Cerebellar cortex (tissue), 1 donor: ENCODE measurements around the gene ERN1.
"Not testable (repeated sequence)": the region's sequence is repeated elsewhere in the genome, so short reads cannot be mapped to it uniquely, and the experiment has no call there.

Experiments
- DNase-seq: peaks from one replicate; pipeline ENCODE4 v3.0.0-alpha.2; 2015; ENCODE audit warnings: low spot score

ERN1 gene

DNA sequence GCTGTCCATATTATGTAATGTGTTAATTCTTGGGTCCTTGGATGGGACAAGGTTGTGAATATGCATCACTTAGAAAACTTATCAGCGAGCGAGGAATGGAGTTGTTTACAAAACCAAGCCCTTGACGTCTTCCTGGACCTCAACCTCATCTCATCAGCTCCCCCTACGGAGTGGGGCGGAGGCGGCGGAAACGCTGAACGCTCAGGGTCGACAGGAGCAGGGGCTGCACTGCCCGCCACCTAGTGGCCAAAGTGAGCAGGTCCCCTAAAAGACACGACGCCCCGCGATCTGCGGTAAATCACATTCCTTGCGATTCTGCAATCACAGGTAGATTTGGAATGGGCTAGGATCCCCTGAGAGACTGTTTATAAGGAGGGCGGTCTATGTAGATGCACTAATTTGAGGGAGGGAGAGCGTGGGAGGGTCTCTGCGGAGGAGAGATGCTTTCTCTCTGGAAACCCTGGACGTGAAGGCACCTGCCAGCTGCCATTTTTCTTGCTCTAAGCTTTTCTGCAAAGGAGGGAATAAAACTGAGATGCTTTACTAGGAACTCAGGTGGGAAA is 104.1 kb downstream of the ERN1 start:
- DNase-seq = peak; percentile 58

- no peak for DNase-seq
These were observed 104.9 kb downstream of the ERN1 start for GRCh38 chr17:64024781-64025731.

DNA sequence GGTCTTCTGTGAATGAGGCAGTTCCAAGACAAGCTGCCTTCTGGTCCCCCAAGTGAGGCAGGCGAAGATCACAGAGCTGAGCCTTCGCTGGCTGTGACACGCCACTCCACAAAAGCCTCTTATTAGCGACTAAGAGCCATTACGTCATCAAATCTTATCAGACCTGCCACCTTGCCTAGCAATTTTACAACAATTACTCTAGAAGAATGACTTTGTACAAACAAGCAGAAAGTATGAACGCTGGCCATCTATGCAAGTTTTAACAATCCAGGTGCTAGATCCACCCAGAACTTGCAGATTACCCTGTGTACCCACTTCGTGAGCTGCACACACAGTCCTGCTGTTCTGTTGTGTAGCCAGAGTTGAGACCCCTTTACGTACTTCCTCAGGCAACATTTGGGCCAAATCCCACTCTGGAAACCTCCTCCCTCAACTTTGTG is 105.7 kb downstream of the ERN1 start:
- no peak for DNase-seq

DNA sequence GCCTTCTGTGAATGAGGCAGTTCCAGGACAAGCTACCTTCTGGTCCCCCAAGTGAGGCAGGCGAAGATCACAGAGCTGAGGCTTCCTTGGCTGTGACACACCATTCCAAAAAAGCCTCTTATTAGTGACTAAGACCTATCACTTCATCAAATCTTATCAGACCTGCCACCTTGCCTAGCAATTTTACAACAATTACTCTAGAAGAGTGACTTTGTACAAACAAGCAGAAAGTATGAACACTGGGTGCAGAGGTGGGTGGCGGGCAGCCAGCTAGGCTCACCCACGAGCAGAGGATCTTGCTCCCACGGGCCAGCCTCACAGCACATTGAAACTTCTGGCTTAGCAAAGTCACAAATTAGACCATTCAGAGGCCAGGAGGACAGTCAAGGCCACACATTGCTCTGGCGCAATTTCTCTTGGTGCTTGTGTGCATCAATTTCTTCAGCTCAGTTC is 107.3 kb downstream of the ERN1 start:
- DNase-seq = no peak

DNA sequence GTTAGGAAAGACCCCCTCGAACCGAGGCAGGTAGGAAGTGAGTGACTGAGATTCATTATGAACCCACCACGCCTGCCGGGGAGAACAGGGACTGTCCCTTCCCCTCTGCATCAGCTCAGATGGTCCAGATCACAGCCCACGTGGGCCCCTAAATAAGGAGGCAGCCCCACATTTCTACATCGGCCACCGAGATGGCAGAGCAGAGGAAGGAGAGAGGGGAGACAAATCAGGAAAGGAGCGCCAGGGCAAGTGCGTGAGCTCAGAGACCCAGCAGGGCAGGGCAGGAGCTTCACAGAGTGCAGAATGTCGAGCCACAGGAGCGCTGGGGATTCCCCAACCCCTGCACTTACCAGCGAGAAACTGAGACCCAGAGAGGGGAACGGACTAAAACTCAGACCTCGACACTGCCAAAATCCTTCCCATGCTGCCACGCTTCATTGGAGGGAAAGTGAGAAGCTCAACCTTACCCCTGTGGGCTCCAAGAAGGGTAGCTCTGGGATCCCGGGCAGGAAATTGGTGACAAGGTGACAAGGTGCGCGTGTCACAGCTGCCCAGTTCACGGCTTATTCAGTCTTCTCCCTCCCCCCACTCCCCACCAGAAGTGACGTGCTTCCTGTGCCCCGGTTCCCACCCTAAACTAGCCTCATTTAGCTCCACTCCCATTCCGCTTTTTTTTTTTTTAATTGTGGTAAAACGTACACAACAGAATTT is 109.7 kb downstream of the ERN1 start, which contains the start of gene ICAM2:
Gene ICAM2 (minus strand): TSS at position 578 of the 711 bp plus-strand sequence. CDS start 13,942 bp downstream, outside the sequence.
- DNase-seq = no peak

- DNase-seq = not testable (repeated sequence)
These were observed 110.4 kb downstream of the ERN1 start for GRCh38 chr17:64019551-64019961.

DNA sequence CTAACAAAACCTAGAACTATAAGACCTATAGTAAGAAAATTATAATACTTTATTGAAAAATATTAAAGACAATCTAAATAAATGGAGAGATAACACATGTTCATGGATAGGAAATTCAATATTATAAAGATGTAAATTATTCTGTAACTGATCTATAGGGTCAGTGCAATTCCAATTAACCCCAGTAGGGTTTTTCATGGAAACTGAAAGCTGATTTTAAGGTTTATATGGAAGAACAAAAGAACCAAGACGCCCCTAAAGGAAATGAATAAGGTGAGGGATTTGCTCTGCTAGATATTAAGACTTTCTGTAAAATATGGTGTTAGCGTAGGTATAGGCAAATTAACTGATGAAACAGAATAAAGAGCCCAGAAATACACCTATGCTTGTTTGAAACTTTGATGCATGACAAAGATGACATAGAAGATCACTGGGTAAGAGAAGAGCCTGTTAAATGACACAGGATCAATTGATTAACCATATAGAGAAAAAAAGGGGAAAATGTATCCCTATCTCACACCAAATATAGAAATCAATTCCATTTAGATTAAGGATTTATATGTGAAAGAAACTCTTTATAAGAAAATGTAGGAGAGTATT is 112.5 kb downstream of the ERN1 start:
- DNase-seq = no peak

GRCh38 chr17:64016974-64017373 is 113.0 kb downstream of the ERN1 start:
- no peak for DNase-seq

DNA sequence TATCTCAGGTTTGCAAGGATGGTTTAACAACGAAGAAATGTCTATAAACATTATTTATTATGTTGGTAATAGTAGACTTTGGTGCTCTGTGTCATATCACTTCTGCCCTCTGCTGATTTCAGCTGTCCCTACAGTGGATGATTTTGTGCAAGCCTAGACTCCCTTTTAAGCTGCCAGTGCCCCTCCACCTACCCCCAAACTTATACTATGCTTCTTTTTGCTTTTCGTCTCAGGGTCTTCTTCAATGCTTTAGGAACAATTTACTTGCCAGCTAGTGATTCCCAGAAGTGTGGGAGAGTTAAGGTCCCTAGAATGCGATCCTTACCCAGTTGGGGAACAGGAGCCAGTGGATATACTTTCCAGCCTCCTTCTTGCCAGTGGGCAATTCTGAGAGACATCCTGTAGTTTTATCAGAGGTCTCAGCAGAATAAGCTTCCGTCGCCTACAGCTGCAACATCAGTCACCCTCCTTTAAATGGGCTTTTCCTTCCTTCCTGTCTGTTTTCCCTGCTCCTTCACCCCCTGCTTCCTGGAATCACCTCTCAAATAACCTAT is 113.6 kb downstream of the ERN1 start:
- no peak for DNase-seq

DNA sequence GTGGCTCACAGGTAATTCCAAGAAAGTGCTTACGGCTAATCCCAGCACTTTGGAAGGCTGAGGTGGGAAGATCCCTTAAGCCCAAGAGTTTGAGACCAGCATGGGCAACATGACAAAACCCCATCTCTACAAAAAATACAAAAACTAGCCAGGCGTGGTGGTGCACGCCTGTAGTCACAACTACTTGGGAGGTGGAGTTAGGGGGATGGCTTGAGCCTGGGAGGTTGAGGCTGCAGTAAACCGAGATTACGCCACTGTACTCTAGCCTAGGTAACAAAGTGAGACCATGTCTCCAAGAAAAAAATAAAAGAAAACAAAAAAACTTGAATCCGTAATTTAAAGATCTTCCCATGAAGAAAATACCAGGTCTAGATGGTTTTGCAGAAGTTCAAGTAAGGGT is 114.5 kb downstream of the ERN1 start:
- no peak for DNase-seq

DNA sequence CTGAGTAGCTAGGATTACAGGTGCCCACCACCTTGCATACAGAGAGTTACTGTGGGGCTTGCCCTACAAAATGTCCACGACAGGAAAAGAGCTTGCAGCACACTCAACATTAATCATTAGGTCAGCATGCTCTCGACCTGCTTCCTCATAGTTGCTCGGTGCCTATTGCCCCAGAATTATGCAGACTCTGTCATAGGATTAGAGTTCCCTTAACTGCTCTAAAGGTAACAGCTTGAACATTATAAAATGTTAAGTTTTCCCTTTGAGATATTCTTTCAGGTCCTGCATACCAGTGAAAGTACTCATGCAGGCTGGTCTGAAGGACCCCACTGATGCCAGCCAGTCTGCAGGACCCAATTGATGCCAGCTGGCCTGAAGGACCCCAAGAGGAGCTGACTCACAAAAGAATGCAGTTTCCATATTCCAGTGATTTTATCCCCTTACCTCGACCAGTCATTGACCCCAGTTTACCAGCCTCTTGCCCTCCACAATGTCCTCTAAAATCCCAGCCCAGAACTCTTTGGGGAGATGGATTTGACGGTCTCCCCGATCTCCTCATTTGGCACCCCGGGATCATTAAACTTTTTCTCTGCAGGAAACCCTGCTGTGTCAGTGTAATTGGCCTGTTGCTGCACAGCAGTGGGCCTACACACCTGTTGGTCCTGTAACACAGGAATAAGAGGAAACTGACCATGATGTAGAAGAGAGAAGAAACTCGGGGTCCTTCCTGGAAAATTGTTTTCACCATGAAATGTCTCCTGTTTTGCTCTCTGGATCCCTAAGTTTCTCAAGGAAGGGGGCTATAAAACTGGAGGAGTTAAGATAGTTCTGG is 120.2 kb downstream of the ERN1 start:
- no peak for DNase-seq

GRCh38 chr17:64008830-64009229 is 121.1 kb downstream of the ERN1 start:
- no peak for DNase-seq

DNA sequence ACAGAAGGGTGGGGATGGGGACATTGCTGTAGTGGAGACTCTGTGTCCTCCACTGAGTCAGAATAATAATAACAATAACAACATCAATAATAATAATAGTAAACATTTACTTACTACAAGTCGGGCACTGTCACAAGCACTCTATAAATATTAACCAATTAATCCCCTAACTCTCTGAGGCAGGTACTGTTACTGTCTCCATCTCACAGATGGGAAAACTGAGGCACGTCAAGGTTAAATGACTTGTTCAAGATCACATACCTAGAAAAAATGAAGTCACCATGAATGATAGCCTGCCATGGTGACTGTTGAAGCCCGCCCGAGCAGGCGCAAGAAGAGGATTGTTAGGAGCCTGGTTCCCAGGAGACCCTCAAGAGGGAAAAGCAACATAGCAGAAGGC is 121.6 kb downstream of the ERN1 start:
- no peak for DNase-seq

GRCh38 chr17:64007838-64008282 is 122.1 kb downstream of the ERN1 start:
- DNase-seq = no peak

DNA sequence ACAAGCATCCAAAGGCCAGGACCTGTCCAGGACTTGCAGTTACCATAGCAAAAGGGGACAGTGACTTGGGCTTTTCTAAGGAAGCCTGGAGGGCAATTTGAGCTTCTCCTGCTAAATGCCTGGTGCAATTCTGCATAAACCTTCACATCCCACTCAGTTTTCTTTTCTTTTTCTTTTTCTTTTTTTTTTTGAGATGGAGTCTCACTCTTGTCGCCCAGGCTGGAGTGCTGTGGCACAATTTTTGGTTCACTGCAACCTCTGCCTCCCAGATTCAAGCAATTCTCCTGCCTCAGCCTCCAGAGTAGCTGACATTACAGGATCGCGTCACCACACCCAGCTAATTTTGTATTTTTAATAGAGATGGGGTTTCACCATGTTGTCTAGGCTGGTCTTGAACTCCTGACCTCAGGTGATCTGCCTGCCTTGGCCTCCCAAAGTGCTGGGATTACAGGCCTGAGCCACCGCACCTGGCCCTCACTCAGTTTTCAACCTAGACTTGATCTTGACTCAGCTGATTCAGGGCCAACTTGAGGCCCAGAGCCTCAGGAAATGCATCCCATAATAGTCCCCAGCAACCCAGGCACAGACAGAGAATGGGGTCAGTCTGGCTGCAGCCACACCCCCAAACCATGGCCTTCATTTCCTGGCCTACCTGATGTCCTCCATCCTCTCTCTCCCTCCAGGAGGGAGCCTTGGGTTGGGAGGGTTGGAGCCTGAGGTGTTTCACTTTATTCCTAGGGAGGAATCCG is 122.7 kb downstream of the ERN1 start:
- DNase-seq = not testable (repeated sequence)

DNA sequence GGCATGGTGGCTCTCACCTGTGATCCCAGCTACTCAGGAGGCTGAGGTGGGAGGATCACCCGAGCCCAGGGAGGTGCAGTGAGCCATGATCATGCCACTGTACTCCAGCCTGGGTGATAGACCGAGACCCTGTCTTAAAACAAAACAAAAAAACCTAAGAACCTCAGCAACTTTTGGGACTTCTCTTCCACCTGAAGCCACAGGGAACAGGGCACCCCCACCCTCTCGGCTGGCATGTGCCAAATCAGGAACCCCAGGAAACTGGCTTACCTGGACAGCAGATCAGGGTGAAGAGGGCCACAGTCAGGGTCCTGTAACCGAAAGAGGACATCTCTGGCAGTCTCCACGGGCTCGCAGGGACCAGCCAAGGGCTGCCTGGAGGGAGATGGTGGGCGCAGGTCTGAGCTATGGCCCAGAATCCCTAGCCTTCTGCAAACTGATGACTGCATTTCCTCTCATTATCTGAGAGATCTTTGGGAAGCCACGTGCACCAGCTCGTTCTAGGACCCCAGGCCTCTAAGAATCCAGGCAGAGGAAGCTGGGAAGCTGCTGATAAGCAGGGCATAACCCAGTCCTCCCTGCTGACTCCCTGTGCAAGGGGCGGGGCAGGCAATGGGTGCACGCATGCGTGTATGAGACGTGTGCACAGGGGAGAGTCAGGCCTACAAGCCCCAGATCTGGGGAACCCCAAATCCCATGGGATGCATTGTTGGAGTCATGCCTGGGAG is 123.4 kb downstream of the ERN1 start:
- no peak for DNase-seq

GRCh38 chr17:64005734-64006167 is 124.2 kb downstream of the ERN1 start:
- DNase-seq = no peak

DNA sequence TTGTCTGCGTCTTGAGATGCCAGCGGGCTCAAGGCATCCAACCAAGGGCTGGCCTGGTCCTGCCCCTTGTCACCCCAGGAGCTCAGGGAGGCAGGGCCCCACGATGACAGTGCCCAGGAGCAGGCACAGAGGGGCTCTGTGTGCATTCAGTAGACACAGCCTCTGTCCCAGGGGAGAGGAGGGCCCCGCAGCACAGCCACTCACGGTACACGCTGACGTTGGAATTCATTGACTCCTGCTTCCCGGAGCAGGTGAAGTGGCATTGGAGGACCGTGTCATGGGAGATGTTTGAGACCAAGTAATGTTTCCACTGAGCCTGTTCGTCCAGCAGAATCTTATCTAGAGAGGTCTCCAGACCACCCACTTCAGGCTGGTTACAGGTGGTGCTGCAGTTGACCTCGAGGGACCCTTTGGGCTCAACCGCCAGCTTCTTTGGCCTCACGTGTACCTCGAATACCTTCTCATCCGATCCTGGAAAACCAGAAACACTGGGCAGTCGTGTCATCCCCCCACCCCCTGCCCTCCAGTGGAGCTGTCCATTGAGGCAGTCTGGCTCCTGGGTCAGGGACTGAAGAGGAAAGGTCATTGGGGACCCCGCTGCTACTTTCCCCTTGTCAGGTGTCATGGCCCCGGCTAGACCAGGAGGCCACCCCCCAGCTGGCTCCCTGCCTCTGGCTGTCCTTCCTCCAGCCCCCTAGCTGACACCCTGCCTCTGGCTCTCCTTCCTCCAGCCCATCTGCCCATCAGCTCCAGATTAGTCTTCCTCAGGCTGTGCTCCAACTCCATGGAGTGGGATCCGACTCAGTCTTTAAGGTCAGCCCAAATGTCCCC is 124.8 kb downstream of the ERN1 start:
- no peak for DNase-seq
